Stimulated activated CD4-positive, alpha-beta T cell treated with anti-CD3 and anti-CD28 coated beads, Interleukin-2, amount 100 ng/mL, for 48 hours (primary cell): ENCODE data around the gene TRPV3.
"Not testable (repeated sequence)": the region's sequence is repeated elsewhere in the genome, so short reads cannot be mapped to it uniquely, and the experiment has no call there.

Experiments used
- DNase-seq, 2 donors: peaks; one replicate each; pipeline ENCODE4 v3.0.0-alpha.2; 2020

The TRPV3 gene

DNA sequence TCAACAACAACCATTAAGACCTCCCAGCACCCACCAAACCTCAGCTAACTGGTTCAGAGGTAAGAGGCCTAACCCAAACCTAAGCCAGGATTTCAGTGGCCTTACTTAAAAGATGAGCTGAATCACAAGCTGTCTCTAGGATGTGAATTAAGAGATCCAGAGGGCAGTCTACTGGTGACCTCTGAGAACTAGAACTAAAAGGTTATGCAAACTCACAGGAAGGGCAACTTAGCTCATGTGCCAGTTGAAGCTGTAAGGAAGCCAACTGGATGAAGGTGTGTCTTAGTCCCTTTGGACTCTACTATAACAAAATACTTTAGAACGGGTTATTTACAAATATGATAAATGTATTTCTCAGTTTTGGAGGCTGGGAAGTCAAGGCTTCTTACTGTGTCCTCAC is 91.3 kb downstream of the TRPV3 start:
- not testable (repeated sequence) for DNase-seq
